Neuronal stem cell (in vitro differentiated cells): Measurements from ENCODE around the gene ACOT11. TPM values are rescaled to one million over a fixed set of nuclear protein-coding genes. Genes with fewer than 3 reads are reported as not detected.

Experiments
- DNase-seq: peaks from one replicate; pipeline ENCODE4 v3.0.0-alpha.2; 2013; ENCODE audit warnings: low spot score
- H2AFZ ChIP-seq: one replicate; pipeline ENCODE4 v1.6.1; 2013; ENCODE audit warnings: mild to moderate bottlenecking, low read length, inconsistent platforms
- H2AK5ac ChIP-seq: 2 replicates; pipeline ENCODE4 v1.6.1; 2013; ENCODE audit warnings: low read depth, mild to moderate bottlenecking, inconsistent platforms, low read length, moderate library complexity, mixed read lengths
- H2BK120ac ChIP-seq: 2 replicates; pipeline ENCODE4 v1.6.1; 2013; ENCODE audit warnings: low read depth, mild to moderate bottlenecking, inconsistent platforms, low read length, moderate library complexity, mixed read lengths
- H2BK12ac ChIP-seq: one replicate; pipeline ENCODE4 v1.6.1; 2013; ENCODE audit warnings: low read length, inconsistent platforms
- H2BK15ac ChIP-seq: 2 replicates; pipeline ENCODE4 v1.6.1; 2013; ENCODE audit warnings: mild to moderate bottlenecking, low read length, inconsistent platforms, mixed read lengths
- H2BK5ac ChIP-seq: one replicate; pipeline ENCODE4 v1.6.1; 2013; ENCODE audit warnings: inconsistent platforms, mild to moderate bottlenecking, low read length, moderate library complexity
- H3K14ac ChIP-seq: one replicate; pipeline ENCODE4 v1.6.1; 2013; ENCODE audit warnings: low read length, inconsistent platforms
- H3K18ac ChIP-seq: 2 replicates; pipeline ENCODE4 v1.6.1; 2013; ENCODE audit warnings: low read length, inconsistent platforms
- H3K23ac ChIP-seq: 2 replicates; pipeline ENCODE4 v1.6.1; 2013; ENCODE audit warnings: low read depth, mild to moderate bottlenecking, mixed read lengths, low read length, inconsistent platforms; ENCODE audit not compliant: poor library complexity
- H3K27ac ChIP-seq: replicated peaks from 3 replicates; pipeline ENCODE4 v1.5.1; 2013; ENCODE audit warnings: low read length, inconsistent platforms
- H3K27me3 ChIP-seq, 3 experiments: 2 replicates each; pipeline ENCODE4 v1.6.1; 2013; ENCODE audit warnings: low read length in 3 of 3, mild to moderate bottlenecking in 2 of 3, inconsistent platforms in 1 of 3, low read depth in 1 of 3, mixed read lengths in 1 of 3, moderate library complexity in 1 of 3; ENCODE audit not compliant: control insufficient read depth in 3 of 3, insufficient read depth in 3 of 3
- H3K36me3 ChIP-seq, 2 donors: replicated peaks in 1 of 2; 2 replicates each; pipeline ENCODE4 v1.6.1; 2013; ENCODE audit warnings: low read length in 2 of 2; ENCODE audit not compliant: control insufficient read depth in 2 of 2, insufficient read depth in 2 of 2
- H3K4ac ChIP-seq: 2 replicates; pipeline ENCODE4 v1.6.1; 2013; ENCODE audit warnings: inconsistent platforms, mild to moderate bottlenecking, low read length, moderate library complexity
- H3K4me1 ChIP-seq, 2 donors: 1 replicate in 1 of 2; 2 replicates in 1 of 2; pipeline ENCODE4 v1.6.1; 2013; ENCODE audit warnings: low read length in 2 of 2, low read depth in 1 of 2; ENCODE audit not compliant: control insufficient read depth in 2 of 2, insufficient read depth in 1 of 2
- H3K4me2 ChIP-seq: one replicate; pipeline ENCODE4 v1.6.1; 2013; ENCODE audit warnings: mild to moderate bottlenecking, low read length, inconsistent platforms; ENCODE audit not compliant: insufficient read depth, poor library complexity, severe bottlenecking
- H3K4me3 ChIP-seq, 2 donors: 2 replicates each; pipeline ENCODE4 v1.5.1; 2013; ENCODE audit warnings: low read length in 2 of 2, mild to moderate bottlenecking in 2 of 2, inconsistent platforms in 1 of 2, moderate library complexity in 1 of 2
- H3K79me1 ChIP-seq: one replicate; pipeline ENCODE4 v1.6.1; 2013; ENCODE audit warnings: low read depth, mild to moderate bottlenecking, inconsistent platforms, low read length, moderate library complexity
- H3K9ac ChIP-seq: one replicate; pipeline ENCODE4 v1.6.1; 2013; ENCODE audit warnings: mild to moderate bottlenecking, low read depth, low read length, inconsistent platforms; ENCODE audit not compliant: poor library complexity
- H3K9me3 ChIP-seq, 2 donors: replicated peaks in 1 of 2; 2 replicates each; pipeline versions ENCODE3 to v1.6.1; 2013; ENCODE audit warnings: low read length in 2 of 2, mild to moderate bottlenecking in 2 of 2, inconsistent platforms in 1 of 2, low read depth in 1 of 2, mixed read lengths in 1 of 2, moderate library complexity in 1 of 2; ENCODE audit not compliant: control insufficient read depth in 2 of 2, insufficient read depth in 1 of 2
- H4K8ac ChIP-seq: one replicate; pipeline ENCODE4 v1.6.1; 2013; ENCODE audit warnings: low read depth, mild to moderate bottlenecking, inconsistent platforms, low read length, moderate library complexity
- H4K91ac ChIP-seq: one replicate; pipeline ENCODE4 v1.6.1; 2013; ENCODE audit warnings: low read length, low read depth, mild to moderate bottlenecking, inconsistent platforms; ENCODE audit not compliant: poor library complexity
- WGBS, 2 donors: extraction: QIAGEN DNeasy Blood & Tissue Kit; methylation state at CpG; one replicate each; pipeline ENCODE4 v1.1.7; 2013; ENCODE audit warnings: missing lambda C conversion rate in 2 of 2, mixed read lengths in 1 of 2; ENCODE audit not compliant: insufficient read length in 2 of 2, insufficient replicate concordance in 1 of 2; ENCODE audit errors: extremely low coverage in 2 of 2; 5-methylcytosine and 5-hydroxymethylcytosine counted together
- polyA plus RNA-seq, 2 experiments: library from polyadenylated mRNA; stranded (reverse); fragments of 200-250 nt; gene quantifications; one replicate each; pipeline ENCODE4 v1.2.3, GENCODE V29; 2013

Gene ACOT11
- polyA plus RNA-seq (2013, experiment 1 of 2) = 0.82 TPM
- 0.90 TPM for polyA plus RNA-seq (2013, experiment 2 of 2)

GRCh38 chr1:54547601-54548388 is at the start of gene ACOT11:
Gene ACOT11 (plus strand): TSS chr1:54548228. CDS start chr1:54548310, 82 bp downstream.
- no peaks in the 10 kb centered on the region for H3K79me1 ChIP-seq
- no peak within 1 kb of the TSS for H3K4ac ChIP-seq
- WGBS, 2 donors = no CpG with 5 or more reads among the region's 25 CpGs
- H2AFZ ChIP-seq = no peak within 1 kb of the TSS
- H2AK5ac ChIP-seq = peak within 1 kb of the TSS; percentile 28
- H3K4me1 ChIP-seq = peaks cover 5 to 22% of the 10 kb centered on the region in 2 donors
- no peaks in the 10 kb centered on the region for H3K9me3 ChIP-seq
- no peak within 1 kb of the TSS for H2BK5ac ChIP-seq
- no peak within 1 kb of the TSS for H3K23ac ChIP-seq
- no peak within 1 kb of the TSS for H3K4me2 ChIP-seq
- no peak within 1 kb of the TSS for H4K8ac ChIP-seq
- peak within 1 kb of the TSS; percentile 38 for H2BK120ac ChIP-seq
- no peak within 1 kb of the TSS for H3K4me3 ChIP-seq
- H3K9ac ChIP-seq = peak within 1 kb of the TSS; percentile 70
- H3K18ac ChIP-seq = peak within 1 kb of the TSS; percentile 89
- H3K36me3 ChIP-seq = no peaks in the 10 kb centered on the region
- no peak within 1 kb of the TSS for H3K14ac ChIP-seq
- H2BK15ac ChIP-seq = peak within 1 kb of the TSS; percentile 47
- peaks cover 0 to 34% (median 0%) of the 10 kb centered on the region in 3 experiments for H3K27me3 ChIP-seq
- H4K91ac ChIP-seq = no peak within 1 kb of the TSS
- H3K27ac ChIP-seq = no peak within 1 kb of the TSS
- H2BK12ac ChIP-seq = no peak within 1 kb of the TSS
- DNase-seq = peak; percentile 17

- no peak for DNase-seq
Observed at GRCh38 chr1:54498383-54499096, 49.5 kb upstream of the ACOT11 start.

GRCh38 chr1:54499097-54499359 is 49.0 kb upstream of the ACOT11 start:
- no peak overlapping the region for H2BK120ac ChIP-seq
- no peak overlapping the region for H2BK12ac ChIP-seq
- H4K8ac ChIP-seq = no peak overlapping the region
- H3K79me1 ChIP-seq = no peaks in the 10 kb centered on the region
- peak overlapping the region; percentile 11 to 20 for H3K4me3 ChIP-seq
- H3K9ac ChIP-seq = no peak overlapping the region
- H2AK5ac ChIP-seq = no peak overlapping the region
- H2BK15ac ChIP-seq = no peak overlapping the region
- peak overlapping the region; percentile 9 for H3K18ac ChIP-seq
- no peak overlapping the region for H2BK5ac ChIP-seq
- no CpG with 5 or more reads among the region's 9 CpGs for WGBS, 2 donors
- no peak overlapping the region for H4K91ac ChIP-seq
- H3K36me3 ChIP-seq = no peaks in the 10 kb centered on the region
- H3K4ac ChIP-seq = no peak overlapping the region
- no peak overlapping the region for H3K14ac ChIP-seq
- no peaks in the 10 kb centered on the region for H3K9me3 ChIP-seq
- no peak overlapping the region for H3K27ac ChIP-seq
- peak overlapping the region; percentile 68 for H3K4me2 ChIP-seq
- H3K4me1 ChIP-seq = peaks cover 9 to 13% of the 10 kb centered on the region in 2 donors
- DNase-seq = no peak
- no peak overlapping the region for H3K23ac ChIP-seq
- peaks cover 0 to 36% (median 13%) of the 10 kb centered on the region in 3 experiments for H3K27me3 ChIP-seq
- H2AFZ ChIP-seq = peak overlapping the region; percentile 92

More at GRCh38 chr1:54498383-54499096, 49.5 kb upstream of the ACOT11 start:
- WGBS, 2 donors = no CpG with 5 or more reads among the region's 4 CpGs
- Histone ChIP-seq H2AFZ (peak overlapping the region; percentile 92), H2BK120ac (no peak overlapping the region), H3K36me3 (no peaks in the 10 kb centered on the region), H2BK12ac (no peak overlapping the region), H3K4me3 (peak overlapping the region in 1 of 2 donors; percentile 20), H3K4me2 (peak overlapping the region; percentile 68), H2BK15ac (no peak overlapping the region), H3K4me1 (peaks cover 9 to 13% of the 10 kb centered on the region in 2 donors), H3K27me3 (peaks cover 0 to 36% (median 13%) of the 10 kb centered on the region in 3 experiments), H4K91ac (no peak overlapping the region), H4K8ac (no peak overlapping the region), H3K9ac (no peak overlapping the region), H3K79me1 (no peaks in the 10 kb centered on the region), H3K4ac (no peak overlapping the region), H3K27ac (no peak overlapping the region), H3K18ac (no peak overlapping the region), H3K9me3 (no peaks in the 10 kb centered on the region), H2BK5ac (no peak overlapping the region), H3K23ac (no peak overlapping the region), H3K14ac (no peak overlapping the region), H2AK5ac (no peak overlapping the region)
